GM12874 (cell line): ENCODE results near the gene EXOC3L1.

Experiments
- TF ChIP-seq, protein P1 (sequence below): IDR thresholded peaks from 2 replicates; pipeline ENCODE4 v1.5.1; 2011; ENCODE audit warnings: low read depth, mild to moderate bottlenecking, control low read depth, low read length, moderate library complexity; ENCODE audit not compliant: insufficient read depth

The EXOC3L1 gene

DNA sequence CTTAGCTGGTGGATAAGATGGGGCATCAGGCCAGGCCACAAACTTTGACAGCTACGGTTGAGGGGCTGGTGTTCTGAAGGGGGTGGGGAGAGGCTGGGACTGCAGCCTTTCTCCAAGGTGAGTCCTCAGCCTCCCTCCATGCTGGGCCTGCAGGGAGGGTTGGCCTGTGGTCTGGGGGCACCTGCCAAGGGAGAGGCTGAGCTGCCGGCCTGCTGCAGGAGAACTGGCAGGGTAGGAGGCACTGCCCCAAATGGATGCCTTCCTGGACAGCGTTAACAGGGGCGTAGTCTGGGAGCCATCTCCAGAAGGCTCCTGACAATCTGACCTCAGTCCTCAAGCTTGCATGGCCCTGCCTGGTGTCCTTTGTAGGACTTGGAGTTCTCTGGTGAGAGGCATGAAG lies 14.1 kb upstream of the EXOC3L1 start:
- TF ChIP-seq, protein P1, sequence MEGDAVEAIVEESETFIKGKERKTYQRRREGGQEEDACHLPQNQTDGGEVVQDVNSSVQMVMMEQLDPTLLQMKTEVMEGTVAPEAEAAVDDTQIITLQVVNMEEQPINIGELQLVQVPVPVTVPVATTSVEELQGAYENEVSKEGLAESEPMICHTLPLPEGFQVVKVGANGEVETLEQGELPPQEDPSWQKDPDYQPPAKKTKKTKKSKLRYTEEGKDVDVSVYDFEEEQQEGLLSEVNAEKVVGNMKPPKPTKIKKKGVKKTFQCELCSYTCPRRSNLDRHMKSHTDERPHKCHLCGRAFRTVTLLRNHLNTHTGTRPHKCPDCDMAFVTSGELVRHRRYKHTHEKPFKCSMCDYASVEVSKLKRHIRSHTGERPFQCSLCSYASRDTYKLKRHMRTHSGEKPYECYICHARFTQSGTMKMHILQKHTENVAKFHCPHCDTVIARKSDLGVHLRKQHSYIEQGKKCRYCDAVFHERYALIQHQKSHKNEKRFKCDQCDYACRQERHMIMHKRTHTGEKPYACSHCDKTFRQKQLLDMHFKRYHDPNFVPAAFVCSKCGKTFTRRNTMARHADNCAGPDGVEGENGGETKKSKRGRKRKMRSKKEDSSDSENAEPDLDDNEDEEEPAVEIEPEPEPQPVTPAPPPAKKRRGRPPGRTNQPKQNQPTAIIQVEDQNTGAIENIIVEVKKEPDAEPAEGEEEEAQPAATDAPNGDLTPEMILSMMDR: no peak

DNA sequence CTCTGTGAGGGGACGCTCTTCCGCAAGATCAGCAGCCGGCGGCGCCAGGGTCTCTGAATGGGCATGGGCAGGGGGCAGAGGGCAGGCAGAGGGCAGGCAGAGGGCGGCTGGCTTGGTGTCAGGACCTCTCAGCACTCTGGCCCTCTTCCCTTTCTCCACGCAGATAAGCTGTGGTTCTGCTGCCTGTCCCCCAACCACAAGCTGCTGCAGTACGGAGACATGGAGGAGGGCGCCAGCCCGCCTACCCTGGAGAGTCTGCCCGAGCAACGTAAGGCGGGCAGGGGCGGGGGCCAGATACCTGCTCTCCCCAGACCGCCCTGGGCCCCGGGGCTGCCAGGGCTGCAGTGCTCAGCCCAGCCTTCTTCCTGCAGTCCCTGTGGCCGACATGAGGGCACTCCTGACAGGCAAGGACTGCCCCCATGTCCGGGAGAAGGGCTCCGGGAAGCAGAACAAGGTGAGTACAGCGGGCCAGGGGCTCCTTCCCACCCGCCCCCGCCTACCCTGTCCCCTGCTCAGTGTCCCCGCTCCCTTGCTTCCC lies 13.1 kb upstream of the EXOC3L1 start:
- TF ChIP-seq, protein P1: no peak

DNA sequence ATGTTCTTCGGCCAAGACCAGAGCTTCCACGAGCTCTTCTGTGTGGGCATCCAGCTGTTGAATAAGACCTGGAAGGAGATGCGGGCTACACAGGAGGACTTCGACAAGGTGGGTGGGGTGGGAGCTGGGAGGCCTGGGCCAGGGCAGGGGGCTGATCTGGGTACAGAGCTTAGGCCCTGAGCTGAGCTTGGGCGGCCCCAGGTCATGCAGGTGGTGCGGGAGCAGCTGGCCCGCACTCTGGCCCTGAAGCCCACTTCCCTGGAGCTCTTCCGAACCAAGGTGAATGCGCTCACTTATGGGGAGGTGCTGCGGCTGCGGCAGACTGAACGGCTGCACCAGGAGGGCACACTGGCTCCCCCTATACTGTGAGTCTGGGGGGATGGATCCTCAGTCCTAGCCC lies 12.5 kb upstream of the EXOC3L1 start:
- TF ChIP-seq, protein P1: no peak

DNA sequence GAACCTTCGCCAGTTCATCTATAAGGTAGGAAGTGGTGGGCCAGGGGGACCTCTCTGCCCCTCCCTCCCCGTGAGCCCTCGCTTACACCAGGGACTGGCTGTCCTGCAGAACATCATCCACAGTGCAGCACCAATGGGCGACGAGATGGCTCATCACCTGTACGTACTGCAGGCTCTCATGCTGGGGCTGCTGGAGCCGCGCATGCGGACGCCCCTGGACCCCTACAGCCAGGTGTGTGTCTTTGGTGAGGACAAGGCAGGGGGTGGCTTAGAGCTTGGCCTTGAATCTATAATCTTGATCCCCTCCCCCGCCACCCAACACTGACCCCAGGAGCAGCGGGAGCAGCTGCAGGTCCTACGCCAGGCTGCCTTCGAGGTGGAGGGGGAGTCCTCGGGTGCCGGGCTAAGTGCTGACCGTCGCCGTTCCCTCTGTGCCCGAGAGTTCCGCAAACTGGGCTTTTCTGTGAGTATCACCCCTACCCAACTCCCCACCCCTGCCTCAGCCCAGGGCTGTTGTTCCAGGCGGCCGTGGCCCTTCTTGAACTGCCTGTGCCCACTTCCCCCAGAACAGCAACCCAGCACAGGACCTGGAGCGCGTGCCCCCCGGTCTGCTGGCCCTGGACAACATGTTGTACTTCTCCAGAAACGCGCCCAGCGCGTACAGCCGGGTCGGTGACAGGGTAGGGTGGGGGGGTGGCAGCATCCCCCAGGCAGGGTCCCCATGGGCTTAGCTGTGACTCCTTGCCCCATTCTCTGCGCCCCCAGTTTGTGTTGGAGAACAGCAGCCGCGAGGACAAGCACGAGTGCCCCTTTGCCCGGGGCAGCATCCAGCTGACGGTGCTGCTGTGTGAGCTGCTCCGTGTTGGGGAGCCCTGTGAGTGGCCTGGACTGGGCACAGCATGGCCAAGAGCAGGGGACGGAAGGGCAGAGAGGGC lies 11.7 kb upstream of the EXOC3L1 start:
- TF ChIP-seq, protein P1: no peak

DNA sequence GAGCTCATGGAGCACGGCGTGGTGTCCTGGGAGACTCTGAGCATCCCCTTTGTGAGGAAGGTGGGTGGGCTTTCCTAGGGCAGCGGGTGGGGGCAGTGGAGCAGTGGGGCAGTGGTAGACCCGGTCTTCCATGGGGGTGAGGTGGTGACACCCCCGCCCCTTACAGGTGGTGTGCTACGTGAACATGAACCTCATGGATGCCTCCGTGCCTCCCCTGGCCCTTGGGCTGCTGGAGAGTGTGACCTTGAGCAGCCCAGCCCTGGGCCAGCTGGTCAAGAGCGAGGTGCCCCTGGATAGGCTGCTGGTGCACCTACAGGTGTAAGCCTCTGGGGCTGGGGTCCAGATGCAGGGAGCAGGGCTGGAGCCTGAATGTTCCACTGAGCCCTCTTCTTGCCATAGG lies 10.6 kb upstream of the EXOC3L1 start:
- TF ChIP-seq, protein P1: no peak

DNA sequence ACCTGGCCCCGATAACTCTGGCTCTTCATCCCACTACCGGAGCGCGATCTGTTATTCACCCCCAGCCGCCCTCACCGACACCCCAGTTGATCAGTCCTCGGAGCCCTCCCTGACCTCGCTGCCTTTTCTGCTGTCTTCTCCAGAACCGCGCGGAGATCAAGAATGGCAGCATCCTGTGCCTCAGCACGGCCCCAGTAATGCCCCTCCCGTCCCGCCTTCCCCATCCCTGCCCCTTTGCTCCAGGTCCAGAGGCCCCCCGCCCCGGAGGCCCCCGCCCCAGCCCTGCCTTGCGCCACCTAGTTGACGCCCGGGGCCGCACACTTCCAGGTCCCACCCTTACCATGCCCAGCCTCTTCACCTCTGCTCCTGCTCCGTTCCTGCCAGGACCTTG lies 9.9 kb upstream of the EXOC3L1 start:
- TF ChIP-seq, protein P1: 0 out of 2 replicates have a peak, but pooled peaks have one; percentile 16

DNA sequence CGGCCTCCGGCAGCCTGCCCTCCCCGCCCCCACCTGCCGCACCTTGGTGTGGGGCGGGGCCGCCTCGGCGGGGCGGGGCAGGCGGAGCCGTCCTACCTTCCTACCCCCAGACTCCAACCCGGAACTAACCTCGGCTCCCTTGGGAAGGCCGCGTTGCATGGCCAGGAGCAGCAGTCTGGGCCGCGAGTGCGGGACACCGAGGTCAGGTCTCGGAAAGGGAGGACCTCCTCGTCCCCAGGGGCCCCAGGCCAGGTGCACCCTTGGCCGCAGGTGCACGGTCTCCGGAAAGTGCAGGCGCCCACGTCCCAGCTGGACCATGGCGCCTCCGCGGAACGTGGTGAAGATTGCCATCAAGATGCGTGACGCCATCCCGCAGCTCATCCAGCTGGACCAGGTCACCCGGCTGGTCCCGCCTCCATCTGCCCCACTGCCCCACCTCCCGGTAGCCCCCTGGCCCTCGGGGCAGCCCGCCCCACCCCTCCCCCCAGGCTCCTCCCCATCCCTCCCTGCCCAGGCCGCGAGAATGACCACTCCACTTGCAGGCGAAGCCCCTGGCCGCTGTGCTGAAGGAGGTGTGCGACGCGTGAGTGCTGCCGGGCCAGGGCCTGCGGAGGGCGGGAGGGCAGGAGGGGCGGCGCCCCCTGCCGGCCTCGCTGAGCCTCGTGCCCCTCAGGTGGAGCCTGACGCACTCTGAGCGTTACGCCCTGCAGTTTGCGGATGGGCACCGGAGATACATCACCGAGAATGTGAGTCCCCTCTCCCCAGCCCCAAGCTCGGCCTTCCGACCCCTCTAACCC lies 9.3 kb upstream of the EXOC3L1 start, which contains the start of gene ELMO3:
Gene ELMO3 (plus strand): TSS at position 121 of the 797 bp plus-strand sequence. CDS start 196 bp downstream, at position 317.
- TF ChIP-seq, protein P1: no peak
